Liver (tissue), 9 donors: ENCODE results near the gene NPL. TPM values are rescaled to one million over a fixed set of nuclear protein-coding genes. Genes with fewer than 3 reads are reported as not detected.

Experiments
- DNase-seq: peaks from one replicate; pipeline ENCODE4 v3.0.0-alpha.2; 2017; ENCODE audit warnings: low spot score
- H3K27ac ChIP-seq, 2 donors: one replicate each; pipeline ENCODE4 v1.7.0; 2013; ENCODE audit warnings: inconsistent platforms in 2 of 2, low read length in 2 of 2, control low read depth in 1 of 2, low read depth in 1 of 2, mild to moderate bottlenecking in 1 of 2
- H3K27me3 ChIP-seq, 4 donors: one replicate each; pipeline versions ENCODE4 v1.6.1 to v1.7.0; 2013; ENCODE audit warnings: low read length in 3 of 4, inconsistent platforms in 1 of 4, mild to moderate bottlenecking in 1 of 4, moderate library complexity in 1 of 4; ENCODE audit not compliant: control insufficient read depth in 4 of 4, insufficient read depth in 4 of 4
- H3K36me3 ChIP-seq, 4 donors: one replicate each; pipeline versions ENCODE4 v1.6.1 to v1.7.0; 2013; ENCODE audit warnings: low read length in 3 of 4, mild to moderate bottlenecking in 3 of 4, low read depth in 1 of 4, moderate library complexity in 1 of 4; ENCODE audit not compliant: control insufficient read depth in 4 of 4, insufficient read depth in 3 of 4
- H3K4me1 ChIP-seq, 4 donors: one replicate each; pipeline versions ENCODE4 v1.6.1 to v1.7.0; 2013; ENCODE audit warnings: low read length in 3 of 4, mild to moderate bottlenecking in 3 of 4, moderate library complexity in 1 of 4; ENCODE audit not compliant: control insufficient read depth in 4 of 4, insufficient read depth in 4 of 4
- H3K4me3 ChIP-seq, 3 donors: one replicate each; pipeline versions ENCODE4 v1.6.1 to v1.7.0; 2013; ENCODE audit warnings: low read length in 3 of 3, control low read depth in 1 of 3, low read depth in 1 of 3, mild to moderate bottlenecking in 1 of 3
- H3K9ac ChIP-seq, 2 donors: one replicate each; pipeline ENCODE4 v1.7.0; 2013; ENCODE audit warnings: low read length in 2 of 2, mild to moderate bottlenecking in 2 of 2, moderate library complexity in 2 of 2, control low read depth in 1 of 2, low read depth in 1 of 2
- H3K9me3 ChIP-seq, 4 donors: one replicate each; pipeline versions ENCODE4 v1.6.1 to v1.7.0; 2013; ENCODE audit warnings: low read length in 3 of 4; ENCODE audit not compliant: control insufficient read depth in 4 of 4
- ATF3 ChIP-seq: IDR thresholded peaks from 2 replicates; pipeline ENCODE4 v1.6.1; 2016; ENCODE audit warnings: antibody characterized with exemption
- CTCF ChIP-seq: fragments of 150-350 bp; IDR thresholded peaks from 2 replicates; pipeline ENCODE4 v1.5.1; 2017; ENCODE audit warnings: improper control_type of control experiment, low read depth, low read length; ENCODE audit not compliant: missing input control
- EGR1 ChIP-seq, 2 donors: IDR thresholded peaks; 2 replicates each; pipeline ENCODE4 v1.6.1; 2016 to 2018; ENCODE audit warnings: antibody characterized with exemption in 2 of 2, low read depth in 2 of 2
- FOXA1 ChIP-seq: IDR thresholded peaks from 2 replicates; pipeline ENCODE4 v1.6.1; 2016; ENCODE audit warnings: antibody characterized with exemption
- FOXA2 ChIP-seq: IDR thresholded peaks from 2 replicates; pipeline ENCODE4 v1.6.1; 2016; ENCODE audit warnings: antibody characterized with exemption
- GABPA ChIP-seq, 2 donors: IDR thresholded peaks in 1 of 2; conservative IDR thresholded peaks in 1 of 2; 2 replicates each; pipeline ENCODE4 v1.6.1; 2016; ENCODE audit warnings: antibody characterized with exemption in 2 of 2, mild to moderate bottlenecking in 1 of 2, moderate library complexity in 1 of 2
- HNF4A ChIP-seq, 2 donors: conservative IDR thresholded peaks; 2 replicates each; pipeline ENCODE4 v1.6.1; 2016; ENCODE audit warnings: antibody characterized with exemption in 2 of 2, mild to moderate bottlenecking in 2 of 2
- HNF4G ChIP-seq: IDR thresholded peaks from 2 replicates; pipeline ENCODE4 v1.6.1; 2016; ENCODE audit warnings: antibody characterized with exemption
- JUND ChIP-seq, 2 donors: IDR thresholded peaks; 2 replicates each; pipeline ENCODE4 v1.6.1; 2016; ENCODE audit warnings: antibody characterized with exemption in 2 of 2
- MAX ChIP-seq: IDR thresholded peaks from 2 replicates; pipeline ENCODE4 v1.6.1; 2016; ENCODE audit warnings: antibody characterized with exemption
- NR2F2 ChIP-seq: IDR thresholded peaks from 2 replicates; pipeline ENCODE4 v1.6.1; 2016; ENCODE audit warnings: antibody characterized with exemption
- RAD21 ChIP-seq, 2 donors: IDR thresholded peaks; 2 replicates each; pipeline ENCODE4 v1.6.1; 2016; ENCODE audit warnings: antibody characterized with exemption in 2 of 2, mild to moderate bottlenecking in 2 of 2
- REST ChIP-seq: IDR thresholded peaks from 2 replicates; pipeline ENCODE4 v1.6.1; 2016; ENCODE audit warnings: antibody characterized with exemption, mild to moderate bottlenecking
- RXRA ChIP-seq, 2 donors: IDR thresholded peaks; 2 replicates each; pipeline ENCODE4 v1.6.1; 2017 to 2018; ENCODE audit warnings: antibody characterized with exemption in 2 of 2, mild to moderate bottlenecking in 1 of 2
- SP1 ChIP-seq: IDR thresholded peaks from 2 replicates; pipeline ENCODE4 v1.6.1; 2018; ENCODE audit warnings: antibody characterized with exemption, mild to moderate bottlenecking
- TAF1 ChIP-seq: conservative IDR thresholded peaks from 2 replicates; pipeline ENCODE4 v1.6.1; 2016; ENCODE audit warnings: antibody characterized with exemption, mild to moderate bottlenecking
- YY1 ChIP-seq: IDR thresholded peaks from 2 replicates; pipeline ENCODE4 v1.6.1; 2016; ENCODE audit warnings: antibody characterized with exemption, mild to moderate bottlenecking
- ZBTB33 ChIP-seq: IDR thresholded peaks from 2 replicates; pipeline ENCODE4 v1.6.1; 2016; ENCODE audit warnings: antibody characterized with exemption
- WGBS: extraction: QIAGEN DNeasy Blood & Tissue Kit; methylation state at CpG from one replicate; pipeline ENCODE4 v1.1.7; 2013; 5-methylcytosine and 5-hydroxymethylcytosine counted together
- polyA plus RNA-seq, 2 donors: library from polyadenylated mRNA; stranded (reverse) in 1 of 2; unstranded in 1 of 2; fragments of 200-250 nt in 1 of 2; fragments of >200 nt in 1 of 2; fragmentation: Nextera tagmentation in 1 of 2; extraction: Ambion mirVana in 1 of 2; gene quantifications; one replicate each; pipeline versions ENCODE4 v1.2.1 to v1.2.3, GENCODE V29; 2013 to 2015
- total RNA-seq, 2 donors: library from RNA; depleted of rRNA; stranded (reverse); fragments of >200 nt; gene quantifications; one replicate each; pipeline ENCODE4 v1.2.3, GENCODE V29; 2014
- donor health status: healthy.
- donor health status: healthy.
- donor health status: healthy.
- donor health status: healthy.
- donor health status: healthy.

The NPL gene
- total and polyA plus RNA-seq, 4 donors = 8.5 to 47.3 (median 15.9) TPM

DNA sequence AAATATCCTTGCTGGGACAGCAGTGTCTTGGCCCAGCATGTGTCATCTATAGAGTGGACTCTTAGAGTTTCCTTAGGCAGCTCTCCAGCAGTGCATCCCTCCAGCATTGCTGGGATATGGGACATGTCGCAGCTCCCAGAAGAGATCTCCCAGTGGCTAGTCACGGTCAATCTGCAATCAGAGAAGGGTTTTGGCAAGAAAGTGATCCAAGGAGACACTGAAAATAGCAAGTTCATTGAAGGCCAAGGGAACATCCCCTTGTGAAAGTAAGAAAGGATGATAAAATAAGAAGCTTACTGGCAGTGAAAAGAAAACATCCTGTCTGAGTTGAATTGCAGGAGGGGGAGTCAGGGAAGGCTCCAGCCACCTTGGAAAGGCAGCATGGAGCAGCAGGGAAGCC is 19.3 kb upstream of the NPL start:
- peak overlapping the region in 1 of 2 donors; percentile 64 for H3K27ac ChIP-seq
- WGBS = 70% methylated on average over 2 of the region's 2 CpGs
- no peak for DNase-seq
- no peak overlapping the region for H3K9ac ChIP-seq
- H3K4me1 ChIP-seq = peaks cover 0 to 2% (median under 1%) of the 10 kb centered on the region in 4 donors
- no peak overlapping the region for H3K4me3 ChIP-seq
- H3K27me3 ChIP-seq = no peaks in the 10 kb centered on the region
- no peak for TF ChIP-seq TAF1
- TF ChIP-seq RAD21 (IDR thresholded peaks at IDR 0.05) = peak; percentile 12 to 23
- no peak for TF ChIP-seq HNF4G
- no peak for TF ChIP-seq HNF4A (conservative IDR thresholded peaks at IDR 0.05)
- no peak for TF ChIP-seq YY1
- peak; percentile 43 for TF ChIP-seq SP1
- no peak for TF ChIP-seq JUND (IDR thresholded peaks at IDR 0.05)
- no peak for TF ChIP-seq FOXA2
- TF ChIP-seq RXRA (IDR thresholded peaks at IDR 0.05) = peak; percentile 34 to 38
- no peak for TF ChIP-seq GABPA (IDR thresholded peaks at IDR 0.05 in 1 of 2, conservative IDR thresholded peaks at IDR 0.05 in 1 of 2)
- no peak for TF ChIP-seq ZBTB33
- no peak for TF ChIP-seq CTCF
- no peak for TF ChIP-seq FOXA1
- no peak for TF ChIP-seq MAX
- peak; percentile 79 for TF ChIP-seq NR2F2
- TF ChIP-seq ATF3 = no peak
- TF ChIP-seq EGR1 (IDR thresholded peaks at IDR 0.05; ENCODE audit: low read depth in 2 of 2) = no peak
- TF ChIP-seq REST = no peak
- no peaks in the 10 kb centered on the region for H3K9me3 ChIP-seq
- no peaks in the 10 kb centered on the region for H3K36me3 ChIP-seq
